Stimulated activated CD4-positive, alpha-beta T cell treated with anti-CD3 and anti-CD28 coated beads, Interleukin-1b, Interleukin-23, amount 100 ng/mL, for 1 hour (primary cell): ENCODE data around the gene PSG11.
"Not testable (repeated sequence)": the region's sequence is repeated elsewhere in the genome, so short reads cannot be mapped to it uniquely, and the experiment has no call there.

Experiments used
- DNase-seq, 2 donors: peaks; one replicate each; pipeline ENCODE4 v3.0.0-alpha.2; 2020; ENCODE audit warnings: low read depth in 2 of 2

Gene PSG11

DNA sequence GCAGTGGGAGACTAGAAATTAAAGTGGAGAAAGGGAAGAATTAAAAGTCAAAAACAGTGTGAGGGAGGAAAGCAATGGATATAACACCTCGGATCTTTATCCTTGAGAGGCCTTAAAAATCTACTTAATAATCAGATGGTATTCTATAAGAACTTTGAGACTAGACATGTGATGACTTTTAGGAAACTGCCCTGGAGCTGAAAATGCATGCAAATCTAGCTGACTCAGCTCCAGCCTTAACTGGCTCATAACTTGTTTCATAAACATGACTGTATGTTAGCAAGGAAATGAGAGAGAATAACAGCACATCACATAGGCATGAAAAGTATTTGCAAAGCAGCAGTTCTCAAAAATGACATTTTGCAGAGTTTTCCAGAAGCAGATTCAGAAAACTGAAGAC lies 38.1 kb downstream of the PSG11 start:
- DNase-seq = not testable (repeated sequence)

DNA sequence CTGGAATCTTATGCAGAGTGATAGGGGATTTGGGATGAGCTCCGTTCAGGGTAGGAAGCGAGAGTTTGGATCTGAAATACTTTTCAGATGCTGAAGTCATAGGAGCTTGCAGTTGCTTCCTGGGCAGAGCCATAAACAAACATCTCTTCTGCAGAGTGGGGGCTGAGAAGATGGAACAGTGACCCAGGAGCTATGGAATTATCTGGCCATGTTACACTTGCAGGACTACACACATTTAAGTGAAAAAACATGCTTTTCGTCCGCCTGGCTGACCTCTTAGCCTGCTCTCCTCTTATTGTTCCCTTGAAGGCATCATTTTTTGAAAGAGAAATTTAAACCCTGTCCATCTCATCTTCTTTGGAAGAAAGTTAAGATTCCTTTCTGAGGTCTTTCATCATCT lies 40.7 kb downstream of the PSG11 start:
- no peak for DNase-seq

DNA sequence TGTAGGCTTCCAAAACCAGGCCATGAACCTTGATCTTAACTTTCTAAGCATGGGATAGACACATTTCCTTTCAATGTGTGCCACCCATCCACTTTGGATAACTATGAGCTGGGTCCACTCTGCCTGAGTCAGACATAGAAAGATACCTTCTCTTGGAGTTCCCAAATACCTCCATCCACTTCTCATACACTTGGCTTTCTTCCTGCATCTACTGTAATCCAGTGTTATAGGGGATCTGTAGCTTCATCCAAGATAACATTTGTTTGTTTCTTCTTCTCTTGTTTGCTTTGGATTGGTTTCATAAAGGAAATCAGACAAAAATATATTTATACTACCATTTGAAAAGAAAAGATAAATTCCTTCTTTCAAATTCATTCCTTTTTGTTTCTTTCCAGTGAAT lies 44.2 kb downstream of the PSG11 start:
- not testable (repeated sequence) for DNase-seq

DNA sequence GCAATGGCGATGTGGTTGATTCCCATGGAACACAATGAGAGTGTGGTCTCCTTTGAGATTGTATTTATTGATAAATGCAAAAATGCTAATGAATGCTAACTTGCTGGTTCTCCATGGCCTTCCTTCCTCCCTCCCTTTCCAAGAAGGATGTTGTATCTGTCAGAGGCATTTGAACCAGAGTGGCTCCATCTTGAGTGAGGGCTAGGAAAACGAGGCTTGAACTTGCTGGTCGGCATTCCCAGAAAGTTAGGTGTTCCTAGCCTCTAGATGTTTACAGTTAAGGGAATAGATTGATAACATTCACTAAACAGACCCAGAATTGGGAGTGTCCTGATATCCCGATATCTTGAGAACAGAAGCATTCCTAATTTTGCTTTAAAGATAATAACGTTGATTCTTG lies 54.8 kb downstream of the PSG11 start:
- not testable (repeated sequence) for DNase-seq

- no peak for DNase-seq
Observed at GRCh38 chr19:42965176-42965575, 61.1 kb downstream of the PSG11 start.

- no peak for DNase-seq
Observed at GRCh38 chr19:42961119-42961518, 65.2 kb downstream of the PSG11 start.
